Measurements from ENCODE around the gene RPN2. TPM values are rescaled to one million over a fixed set of nuclear protein-coding genes. Genes with fewer than 3 reads are reported as not detected.

The RPN2 gene
- total RNA-seq, 1 donor, result 218 TPM

DNA sequence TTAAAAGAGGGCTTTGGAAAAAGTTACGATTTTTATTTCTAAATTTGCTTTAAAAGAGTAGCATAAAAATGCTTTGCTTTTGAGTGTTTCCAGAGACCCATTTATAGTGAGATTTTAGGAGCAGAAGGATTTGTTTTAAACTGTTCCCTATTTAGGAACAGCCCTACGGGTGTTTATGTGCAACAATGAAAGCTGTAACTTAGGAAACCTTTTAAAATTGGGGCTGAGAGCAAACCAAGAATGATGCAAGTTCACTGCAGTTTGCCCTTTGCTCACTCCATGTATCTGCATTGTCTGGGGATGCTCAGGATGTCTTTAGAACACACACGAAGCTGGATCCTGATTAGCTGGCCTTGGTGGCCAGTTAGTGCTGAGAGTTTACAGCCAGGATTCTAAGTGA, 41.6 kb downstream of the RPN2 start:
- TF ChIP-seq, protein P1, sequence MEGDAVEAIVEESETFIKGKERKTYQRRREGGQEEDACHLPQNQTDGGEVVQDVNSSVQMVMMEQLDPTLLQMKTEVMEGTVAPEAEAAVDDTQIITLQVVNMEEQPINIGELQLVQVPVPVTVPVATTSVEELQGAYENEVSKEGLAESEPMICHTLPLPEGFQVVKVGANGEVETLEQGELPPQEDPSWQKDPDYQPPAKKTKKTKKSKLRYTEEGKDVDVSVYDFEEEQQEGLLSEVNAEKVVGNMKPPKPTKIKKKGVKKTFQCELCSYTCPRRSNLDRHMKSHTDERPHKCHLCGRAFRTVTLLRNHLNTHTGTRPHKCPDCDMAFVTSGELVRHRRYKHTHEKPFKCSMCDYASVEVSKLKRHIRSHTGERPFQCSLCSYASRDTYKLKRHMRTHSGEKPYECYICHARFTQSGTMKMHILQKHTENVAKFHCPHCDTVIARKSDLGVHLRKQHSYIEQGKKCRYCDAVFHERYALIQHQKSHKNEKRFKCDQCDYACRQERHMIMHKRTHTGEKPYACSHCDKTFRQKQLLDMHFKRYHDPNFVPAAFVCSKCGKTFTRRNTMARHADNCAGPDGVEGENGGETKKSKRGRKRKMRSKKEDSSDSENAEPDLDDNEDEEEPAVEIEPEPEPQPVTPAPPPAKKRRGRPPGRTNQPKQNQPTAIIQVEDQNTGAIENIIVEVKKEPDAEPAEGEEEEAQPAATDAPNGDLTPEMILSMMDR (IDR thresholded peaks at IDR 0.05; ENCODE audit: insufficient read depth, low read depth, low read length), result no peak
- DNase-seq (ENCODE audit: low read depth), result peak; percentile 82
- no peak overlapping the region for H3K4me3 ChIP-seq (ENCODE audit: low read depth, low read length)

DNA sequence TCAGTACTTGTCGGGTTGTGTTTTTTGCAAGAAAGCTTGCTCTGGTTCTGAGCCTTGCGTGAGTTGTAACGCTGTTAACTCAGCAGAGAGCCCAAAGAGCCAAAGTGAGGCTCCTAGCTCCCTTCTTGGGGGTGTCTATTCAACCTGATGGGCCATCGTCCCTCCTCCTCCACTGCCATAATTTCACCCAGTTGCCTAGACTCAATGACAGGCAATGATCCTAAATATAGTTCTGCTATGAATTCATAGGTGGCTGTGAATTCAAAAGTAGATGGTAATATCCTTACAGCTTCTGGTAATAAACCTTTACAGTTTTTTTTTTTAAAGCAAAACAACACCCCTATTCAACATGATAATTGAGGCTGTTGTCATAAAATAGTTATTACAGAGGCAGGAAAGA, 43.0 kb downstream of the RPN2 start:
- TF ChIP-seq, protein P1 (IDR thresholded peaks at IDR 0.05; ENCODE audit: insufficient read depth, low read depth, low read length), result no peak
- no peak overlapping the region for H3K4me3 ChIP-seq (ENCODE audit: low read depth, low read length)
- no peak for DNase-seq (ENCODE audit: low read depth)

DNA sequence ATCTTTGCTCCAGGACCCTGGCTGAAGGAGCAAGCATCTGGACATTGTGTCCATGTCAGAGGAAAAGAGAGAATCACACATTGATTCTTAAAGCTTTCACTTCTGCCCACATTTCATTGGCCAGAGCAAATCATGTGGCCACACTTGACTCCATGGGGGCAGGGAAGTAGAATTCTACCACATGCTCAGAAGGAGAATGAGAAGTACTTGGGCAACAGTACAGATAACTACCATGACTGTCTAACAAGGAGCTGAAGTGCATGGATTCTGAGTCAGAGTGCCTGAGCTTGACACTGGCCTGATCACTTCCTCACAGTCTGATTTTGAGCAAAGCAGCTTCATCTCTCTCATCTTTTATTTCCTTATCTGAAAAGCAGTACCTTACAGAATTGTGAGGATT, 43.9 kb downstream of the RPN2 start:
- peak; percentile 91 for DNase-seq (ENCODE audit: low read depth)
- TF ChIP-seq, protein P1 (IDR thresholded peaks at IDR 0.05; ENCODE audit: insufficient read depth, low read depth, low read length), result no peak
- no peak overlapping the region for H3K4me3 ChIP-seq (ENCODE audit: low read depth, low read length)

DNA sequence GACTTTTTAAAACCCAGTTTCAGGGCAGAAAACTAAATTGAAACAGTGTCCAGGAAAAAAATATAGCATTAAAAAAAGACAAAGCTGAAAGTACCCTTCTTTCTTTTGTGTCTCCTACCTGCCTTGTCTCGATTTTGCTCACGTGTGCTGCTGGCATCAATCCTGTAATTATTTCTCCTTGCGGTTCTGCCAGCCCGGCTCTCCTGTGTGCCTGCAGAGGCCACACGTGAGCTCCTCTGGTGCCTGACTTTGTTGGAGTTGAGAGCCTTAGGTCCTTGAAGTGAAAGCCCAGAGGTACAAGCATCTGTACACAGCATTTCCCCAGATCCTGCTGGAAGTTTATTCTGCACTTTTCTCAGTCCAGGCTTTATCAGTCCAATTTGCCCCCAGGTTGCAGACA, 46.0 kb downstream of the RPN2 start:
- DNase-seq (ENCODE audit: low read depth), result no peak
- no peak overlapping the region for H3K4me3 ChIP-seq (ENCODE audit: low read depth, low read length)
- TF ChIP-seq, protein P1 (IDR thresholded peaks at IDR 0.05; ENCODE audit: insufficient read depth, low read depth, low read length), result no peak

DNA sequence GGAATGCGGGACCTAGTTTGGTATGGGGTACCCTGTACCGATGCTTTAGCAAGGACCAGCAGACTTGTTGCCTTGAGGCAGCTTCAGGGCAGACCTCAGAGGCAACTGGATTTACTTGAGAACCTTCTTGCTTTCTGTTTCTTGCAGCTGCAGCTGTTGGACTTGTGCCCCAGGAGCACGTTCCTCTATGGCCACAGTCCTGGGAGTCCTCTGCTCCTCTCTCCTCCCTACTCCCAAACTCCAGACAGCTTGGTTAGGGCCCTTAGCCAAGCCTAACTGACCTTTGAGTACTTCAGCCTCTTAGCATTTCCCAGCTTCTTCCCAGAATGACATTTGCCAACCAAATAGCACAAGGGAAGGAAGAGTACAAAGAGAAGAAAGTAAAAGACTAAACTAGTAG, 47.8 kb downstream of the RPN2 start:
- TF ChIP-seq, protein P1 (IDR thresholded peaks at IDR 0.05; ENCODE audit: insufficient read depth, low read depth, low read length), result no peak
- peak; percentile 65 for DNase-seq (ENCODE audit: low read depth)
- no peak overlapping the region for H3K4me3 ChIP-seq (ENCODE audit: low read depth, low read length)

DNA sequence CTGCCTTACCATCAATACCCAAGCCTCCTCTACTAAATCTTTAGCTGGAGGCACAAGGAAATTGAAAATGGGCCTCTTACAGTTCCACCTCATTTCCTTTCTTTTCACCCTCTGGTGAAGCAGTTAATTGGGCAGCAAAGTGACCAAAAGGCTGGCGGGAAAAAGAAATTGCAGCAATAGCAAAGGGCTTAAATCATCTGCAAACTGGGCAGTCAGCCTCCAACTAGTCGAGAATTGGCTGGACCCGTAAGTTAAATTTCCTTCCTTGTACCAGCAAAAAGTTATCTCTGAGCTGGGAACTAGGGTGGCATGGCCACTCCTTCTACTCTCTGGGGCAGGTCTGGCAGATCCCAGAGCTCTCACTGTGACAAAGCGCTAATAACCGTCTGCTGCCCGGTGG, 49.0 kb downstream of the RPN2 start:
- no peak for DNase-seq (ENCODE audit: low read depth)
- H3K4me3 ChIP-seq (ENCODE audit: low read depth, low read length), result no peak overlapping the region
- TF ChIP-seq, protein P1 (IDR thresholded peaks at IDR 0.05; ENCODE audit: insufficient read depth, low read depth, low read length), result no peak

DNA sequence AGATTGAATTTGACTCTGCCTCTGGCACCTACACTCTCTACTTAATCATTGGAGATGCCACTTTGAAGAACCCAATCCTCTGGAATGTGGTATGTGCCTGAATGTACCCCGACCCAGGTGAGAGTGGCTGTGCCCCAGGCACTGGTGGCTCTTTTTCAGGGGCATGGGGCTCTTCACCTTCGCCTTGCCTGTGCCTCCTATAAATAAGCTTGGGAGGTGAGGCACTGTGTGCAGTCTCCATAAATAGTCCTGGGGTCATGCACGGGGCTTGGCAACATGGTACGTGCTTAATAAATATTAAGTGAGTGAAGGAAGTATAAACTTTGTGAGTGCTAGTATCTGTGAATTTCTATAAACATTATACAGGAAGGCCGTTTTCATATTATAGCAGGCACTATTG, 49.5 kb downstream of the RPN2 start:
- DNase-seq (ENCODE audit: low read depth), result no peak
- TF ChIP-seq, protein P1 (IDR thresholded peaks at IDR 0.05; ENCODE audit: insufficient read depth, low read depth, low read length), result no peak
- no peak overlapping the region for H3K4me3 ChIP-seq (ENCODE audit: low read depth, low read length)
